Measurements from ENCODE around the gene ZNF568.

The ZNF568 gene
- total RNA-seq, result 23.3 to 28.0 reads per million in 2 experiments

- DNase-seq (ENCODE audit: low read depth), result peak; percentile 93
Observed at GRCh38 chr19:36915992-36916830, at the start of gene ZNF568, which contains the start of gene ZNF829. Gene ZNF568, plus strand, starts transcription at chr19:36916332. Its CDS starts 6,439 bp downstream, at chr19:36922771. Gene ZNF829, minus strand, starts transcription at chr19:36916291. Its CDS starts 1,124 bp downstream, at chr19:36915167.

GRCh38 chr19:36876993-36877938 is 38.9 kb upstream of the ZNF568 start:
- no peak for DNase-seq (ENCODE audit: low read depth)

- no peak for DNase-seq (ENCODE audit: low read depth)
Observed at GRCh38 chr19:36891768-36892357, 24.3 kb upstream of the ZNF568 start.

- no peak for DNase-seq (ENCODE audit: low read depth)
Observed at GRCh38 chr19:36894849-36895383, 21.2 kb upstream of the ZNF568 start.

- DNase-seq (ENCODE audit: low read depth), result no peak
Observed at GRCh38 chr19:36898422-36898821, 17.7 kb upstream of the ZNF568 start.

- DNase-seq (ENCODE audit: low read depth), result no peak
Observed at GRCh38 chr19:36916991-36917390, 859 bp downstream of the ZNF568 start.

- no peak for DNase-seq (ENCODE audit: low read depth)
Observed at GRCh38 chr19:36918090-36918489, 2.0 kb downstream of the ZNF568 start.

GRCh38 chr19:36931684-36932083 is 15.6 kb downstream of the ZNF568 start:
- no peak for DNase-seq (ENCODE audit: low read depth)

GRCh38 chr19:36939153-36939552 is 23.0 kb downstream of the ZNF568 start:
- no peak for DNase-seq (ENCODE audit: low read depth)

- DNase-seq (ENCODE audit: low read depth), result no peak
Observed at GRCh38 chr19:36950335-36951119, 34.4 kb downstream of the ZNF568 start.

- no peak for DNase-seq (ENCODE audit: low read depth)
Observed at GRCh38 chr19:36962346-36962745, 46.2 kb downstream of the ZNF568 start.

GRCh38 chr19:36963280-36963679 is 47.1 kb downstream of the ZNF568 start:
- DNase-seq (ENCODE audit: low read depth), result no peak

GRCh38 chr19:36972571-36972970 is 56.4 kb downstream of the ZNF568 start:
- DNase-seq (ENCODE audit: low read depth), result no peak

- DNase-seq (ENCODE audit: low read depth), result peak; percentile 60
Observed at GRCh38 chr19:36973021-36973843, 57.1 kb downstream of the ZNF568 start.

- DNase-seq (ENCODE audit: low read depth), result no peak
Observed at GRCh38 chr19:36973844-36974195, 57.7 kb downstream of the ZNF568 start.

GRCh38 chr19:36986131-36986530 is 70.0 kb downstream of the ZNF568 start:
- DNase-seq (ENCODE audit: low read depth), result no peak

GRCh38 chr19:36986601-36987000 is 70.5 kb downstream of the ZNF568 start:
- DNase-seq (ENCODE audit: low read depth), result no peak

- no peak for DNase-seq (ENCODE audit: low read depth)
Observed at GRCh38 chr19:36987091-36987490, 71.0 kb downstream of the ZNF568 start.

- DNase-seq (ENCODE audit: low read depth), result no peak
Observed at GRCh38 chr19:36997152-36997842, 81.2 kb downstream of the ZNF568 start.

GRCh38 chr19:36997843-36998235 is 81.7 kb downstream of the ZNF568 start:
- DNase-seq (ENCODE audit: low read depth), result no peak

Data from T follicular helper cell (primary cell).